Ascending aorta (tissue), 2 donors: Measurements from ENCODE around the gene TMEM101. TPM values are rescaled to one million over a fixed set of nuclear protein-coding genes. Genes with fewer than 3 reads are reported as not detected.
"Not testable (repeated sequence)": the region's sequence is repeated elsewhere in the genome, so short reads cannot be mapped to it uniquely, and the experiment has no call there.

Experiments used
- DNase-seq, 2 donors: peaks; one replicate each; pipeline ENCODE4 v3.0.0-alpha.2; 2019; ENCODE audit warnings: low spot score in 2 of 2
- H3K27ac ChIP-seq, 2 donors: fragments of 200-600 bp; sonication (generic); one replicate each; pipeline ENCODE4 v1.5.1; 2016 to 2017; ENCODE audit warnings: mild to moderate bottlenecking in 1 of 2
- H3K27me3 ChIP-seq: fragments of 200-600 bp; sonication (generic); one replicate; pipeline ENCODE4 v1.5.1; 2017
- H3K36me3 ChIP-seq, 2 donors: fragments of 200-600 bp; sonication (generic); one replicate each; pipeline ENCODE4 v1.5.1; 2016
- H3K4me1 ChIP-seq, 2 donors: fragments of 200-600 bp; sonication (generic); one replicate each; pipeline ENCODE4 v1.5.1; 2016 to 2017; ENCODE audit warnings: mild to moderate bottlenecking in 1 of 2
- H3K4me3 ChIP-seq, 2 donors: fragments of 200-600 bp; sonication (generic); one replicate each; pipeline ENCODE4 v1.5.1; 2016 to 2017; ENCODE audit warnings: mild to moderate bottlenecking in 1 of 2
- H3K9me3 ChIP-seq, 2 donors: fragments of 200-600 bp; sonication (generic); one replicate each; pipeline ENCODE4 v1.5.1; 2016
- CTCF ChIP-seq, 3 experiments: fragments of 200-600 bp in 2 of 3; fragments of 450-650 bp in 1 of 3; sonication (generic) in 2 of 3; IDR thresholded peaks; one replicate each; pipeline ENCODE4 v1.5.1; 2016 to 2019; ENCODE audit warnings: antibody characterized with exemption in 3 of 3, mild to moderate bottlenecking in 1 of 3, moderate library complexity in 1 of 3
- intact Hi-C: fragments of 100-400 bp; cut with DNase I; formaldehyde crosslinking; loops from one replicate; pipeline ENCODE4 v1.15.1; 2023
- total RNA-seq: library from RNA; depleted of rRNA; stranded (reverse); fragments of >200 nt; gene quantifications from one replicate; pipeline ENCODE4 v1.1.0, GENCODE V29; 2016

The TMEM101 gene
- total RNA-seq, 1 donor from 2014 or later, result 11.0 TPM

GRCh38 chr17:43998552-43998951 is 16.2 kb downstream of the TMEM101 start:
- Histone ChIP-seq H3K36me3 (no peaks in the 10 kb centered on the region), H3K4me3 (no peak overlapping the region), H3K27ac (no peak overlapping the region), H3K4me1 (peaks cover 4 to 8% of the 10 kb centered on the region in 2 donors), H3K27me3 (no peaks in the 10 kb centered on the region), H3K9me3 (no peaks in the 10 kb centered on the region)
- DNase-seq, result no peak
- TF ChIP-seq CTCF (IDR thresholded peaks at IDR 0.05), result no peak
- intact Hi-C loops, result no loop called here

- H3K36me3 ChIP-seq, intact Hi-C loops: not testable (repeated sequence)
Measured at GRCh38 chr17:43997180-43997579, 17.6 kb downstream of the TMEM101 start.

GRCh38 chr17:43995150-43995471 is 19.7 kb downstream of the TMEM101 start:
- no peaks in the 10 kb centered on the region for H3K36me3 ChIP-seq
- H3K4me3 ChIP-seq, result peak overlapping the region; percentile 34 to 53
- H3K27ac ChIP-seq, result no peak overlapping the region
- H3K27me3 ChIP-seq, result no peaks in the 10 kb centered on the region
- no peaks in the 10 kb centered on the region for H3K9me3 ChIP-seq
- intact Hi-C loops, result loop anchor here (2.0 kb wide), 1 partner anchor 50 kb away; no protein-coding TSS in a partner anchor
- no peak for TF ChIP-seq CTCF (IDR thresholded peaks at IDR 0.05)
- peaks cover 4 to 8% of the 10 kb centered on the region in 2 donors for H3K4me1 ChIP-seq
- DNase-seq, result no peak

More at GRCh38 chr17:43997180-43997579, 17.6 kb downstream of the TMEM101 start:
- H3K4me1 ChIP-seq, DNase-seq, H3K4me3 ChIP-seq, H3K27ac ChIP-seq, H3K27me3 ChIP-seq, H3K9me3 ChIP-seq: not testable (repeated sequence)

- peak; percentile 74 to 87 (median 78) for TF ChIP-seq CTCF (IDR thresholded peaks at IDR 0.05)
- Histone ChIP-seq H3K36me3 (no peaks in the 10 kb centered on the region), H3K4me1 (peaks cover 4 to 8% of the 10 kb centered on the region in 2 donors), H3K4me3 (peak overlapping the region; percentile 34 to 53), H3K27me3 (no peaks in the 10 kb centered on the region), H3K27ac (no peak overlapping the region), H3K9me3 (no peaks in the 10 kb centered on the region)
- intact Hi-C loops, result loop anchor here (2.0 kb wide), 1 partner anchor 50 kb away; no protein-coding TSS in a partner anchor
- DNase-seq, result peak in 1 of 2 donors; percentile 77
Measured at GRCh38 chr17:43994272-43995149, 20.3 kb downstream of the TMEM101 start.

GRCh38 chr17:43992641-43993040 is 22.1 kb downstream of the TMEM101 start:
- H3K4me3 ChIP-seq, result no peak overlapping the region
- no peaks in the 10 kb centered on the region for H3K9me3 ChIP-seq
- TF ChIP-seq CTCF (IDR thresholded peaks at IDR 0.05), result no peak
- no peak overlapping the region for H3K27ac ChIP-seq
- intact Hi-C loops, result no loop called here
- no peak for DNase-seq
- no peaks in the 10 kb centered on the region for H3K36me3 ChIP-seq
- H3K27me3 ChIP-seq, result no peaks in the 10 kb centered on the region
- peaks cover 4 to 8% of the 10 kb centered on the region in 2 donors for H3K4me1 ChIP-seq

GRCh38 chr17:43988301-43988700 is 26.5 kb downstream of the TMEM101 start:
- peaks cover 6 to 7% of the 10 kb centered on the region in 2 donors for H3K4me1 ChIP-seq
- no peaks in the 10 kb centered on the region for H3K36me3 ChIP-seq
- intact Hi-C loops, result no loop called here
- H3K9me3 ChIP-seq, result no peaks in the 10 kb centered on the region
- no peak overlapping the region for H3K27ac ChIP-seq
- no peak for TF ChIP-seq CTCF (IDR thresholded peaks at IDR 0.05)
- DNase-seq, result no peak
- H3K4me3 ChIP-seq, result no peak overlapping the region
- H3K27me3 ChIP-seq, result peaks cover 12% of the 10 kb centered on the region
